ENCODE data around the gene FUT7. TPM values are rescaled to one million over a fixed set of nuclear protein-coding genes. Genes with fewer than 3 reads are reported as not detected.

FUT7 gene
- total RNA-seq, 4 donors from 2014 or later = not detected

DNA sequence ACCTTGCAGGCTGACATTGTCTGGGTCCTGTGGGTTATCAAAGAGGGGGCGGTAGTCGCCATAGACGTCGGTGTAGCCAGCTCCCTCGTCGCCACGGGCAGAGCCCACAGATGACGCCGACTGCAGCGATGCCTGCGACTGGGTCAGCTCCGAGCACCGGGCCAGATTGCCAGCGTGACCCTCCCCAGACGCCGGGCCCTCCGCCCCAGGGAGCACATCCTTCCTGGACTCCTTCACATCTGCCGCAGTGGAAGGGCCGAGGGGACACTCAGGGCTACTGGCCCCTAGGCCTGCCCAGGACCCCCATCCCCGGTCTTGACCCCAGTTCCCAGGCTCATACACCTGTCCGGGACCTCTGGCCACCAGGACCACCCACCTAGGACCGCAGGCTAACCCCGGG is 17.7 kb downstream of the FUT7 start:
- TF ChIP-seq POLR2A (IDR thresholded peaks at IDR 0.05) (no peak), CTCF (IDR thresholded peaks at IDR 0.05) (no peak)
- no peaks in the 10 kb centered on the region for H3K4me1 ChIP-seq
- intact Hi-C loops (cut with DNase I; ENCODE audit: low total_unique reads) = no loop called here
- no peak overlapping the region for H3K27ac ChIP-seq
- H3K4me3 ChIP-seq = no peak overlapping the region
- no peak for DNase-seq
- no peaks in the 10 kb centered on the region for H3K27me3 ChIP-seq
- H3K9me3 ChIP-seq = no peaks in the 10 kb centered on the region
- no peaks in the 10 kb centered on the region for H3K36me3 ChIP-seq

GRCh38 chr9:137013571-137013940 is 18.3 kb downstream of the FUT7 start:
- TF ChIP-seq CTCF (IDR thresholded peaks at IDR 0.05) (no peak), POLR2A (IDR thresholded peaks at IDR 0.05) (no peak)
- Histone ChIP-seq H3K27ac (no peak overlapping the region), H3K27me3 (no peaks in the 10 kb centered on the region), H3K36me3 (no peaks in the 10 kb centered on the region), H3K4me3 (no peak overlapping the region), H3K9me3 (no peaks in the 10 kb centered on the region), H3K4me1 (no peaks in the 10 kb centered on the region)
- DNase-seq = no peak
- intact Hi-C loops (cut with DNase I; ENCODE audit: low total_unique reads) = no loop called here

DNA sequence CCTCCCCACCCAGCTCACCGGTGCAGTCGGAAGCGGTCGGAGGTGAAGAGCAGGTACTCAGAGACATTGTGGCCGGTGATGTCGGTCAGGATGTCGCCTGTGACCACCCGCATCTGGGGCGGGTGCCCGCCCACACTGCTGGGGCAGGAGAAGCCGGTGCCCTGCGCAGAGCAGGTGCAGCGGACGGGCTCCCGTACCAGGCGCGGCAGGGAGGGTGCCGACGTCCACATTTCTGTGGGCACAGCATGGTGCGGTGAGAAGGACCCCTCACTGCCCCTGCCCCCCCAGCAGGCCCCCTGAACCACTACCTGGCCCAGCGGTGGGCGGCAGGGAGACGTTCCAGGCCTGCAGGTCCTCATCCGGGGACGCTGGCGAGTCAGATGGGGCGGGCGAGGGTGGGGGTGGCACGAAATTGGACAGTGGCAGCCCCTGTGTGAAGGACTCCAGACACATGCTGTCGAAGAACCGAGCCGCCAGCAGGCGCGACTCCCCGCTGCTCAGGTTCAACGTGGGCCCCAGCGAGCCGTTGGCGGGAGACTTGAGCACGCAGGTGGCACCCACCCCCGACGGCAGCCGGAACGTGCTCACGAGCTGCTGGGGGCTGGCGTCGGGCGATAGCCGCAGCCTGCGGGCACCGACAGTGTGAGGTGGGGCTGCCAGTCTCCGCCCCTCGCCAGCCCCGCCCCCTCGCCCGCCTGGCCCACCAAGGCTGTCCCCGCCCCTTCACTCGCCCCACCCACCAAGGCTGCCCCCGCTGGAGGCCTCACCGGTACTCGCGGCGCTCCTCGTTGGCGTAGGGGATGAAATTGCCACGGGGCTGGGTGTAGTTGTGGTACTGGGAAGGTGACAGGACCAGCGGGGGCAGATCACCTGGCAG is 19.0 kb downstream of the FUT7 start:
- Histone ChIP-seq H3K36me3 (no peaks in the 10 kb centered on the region), H3K9me3 (no peaks in the 10 kb centered on the region), H3K27ac (no peak overlapping the region), H3K4me3 (no peak overlapping the region), H3K4me1 (no peaks in the 10 kb centered on the region), H3K27me3 (no peaks in the 10 kb centered on the region)
- TF ChIP-seq POLR2A (IDR thresholded peaks at IDR 0.05) (no peak), CTCF (IDR thresholded peaks at IDR 0.05) (no peak)
- DNase-seq = no peak
- intact Hi-C loops (cut with DNase I; ENCODE audit: low total_unique reads) = no loop called here

- no peaks in the 10 kb centered on the region for H3K9me3 ChIP-seq
- no peaks in the 10 kb centered on the region for H3K36me3 ChIP-seq
- DNase-seq = no peak
- TF ChIP-seq POLR2A (IDR thresholded peaks at IDR 0.05) (no peak), CTCF (IDR thresholded peaks at IDR 0.05) (no peak)
- no peak overlapping the region for H3K27ac ChIP-seq
- H3K4me3 ChIP-seq = no peak overlapping the region
- H3K4me1 ChIP-seq = no peaks in the 10 kb centered on the region
- intact Hi-C loops (cut with DNase I; ENCODE audit: low total_unique reads) = no loop called here
- H3K27me3 ChIP-seq = no peaks in the 10 kb centered on the region
Observed at GRCh38 chr9:137011907-137012675, 19.8 kb downstream of the FUT7 start.

DNA sequence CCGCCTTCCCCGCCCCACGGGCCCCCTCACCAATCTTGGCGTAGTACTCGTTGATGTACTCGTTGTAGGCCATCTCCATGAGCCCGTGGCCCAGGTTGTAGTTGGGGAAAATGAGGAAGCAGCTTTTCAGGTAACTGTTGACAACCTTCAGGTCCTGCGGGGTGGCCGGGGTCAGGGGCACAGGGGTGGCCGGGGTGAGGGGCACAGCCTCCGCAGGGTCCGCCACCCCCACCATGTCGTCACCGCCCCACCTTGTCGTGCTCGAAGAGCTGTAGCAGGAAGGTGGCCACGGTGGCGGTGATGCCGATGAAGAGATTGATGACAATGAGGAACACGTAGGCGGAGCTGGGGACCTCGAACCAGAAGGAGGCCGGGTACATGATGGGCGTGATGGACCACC is 20.7 kb downstream of the FUT7 start:
- Histone ChIP-seq H3K4me1 (no peaks in the 10 kb centered on the region), H3K27me3 (no peaks in the 10 kb centered on the region), H3K36me3 (no peaks in the 10 kb centered on the region), H3K4me3 (no peak overlapping the region), H3K9me3 (no peaks in the 10 kb centered on the region), H3K27ac (no peak overlapping the region)
- intact Hi-C loops (cut with DNase I; ENCODE audit: low total_unique reads) = no loop called here
- TF ChIP-seq CTCF (IDR thresholded peaks at IDR 0.05) (no peak), POLR2A (IDR thresholded peaks at IDR 0.05) (no peak)
- DNase-seq = no peak
